ENCODE data around the gene DNAAF5. TPM values are rescaled to one million over a fixed set of nuclear protein-coding genes. Genes with fewer than 3 reads are reported as not detected.
"Not testable (repeated sequence)": the region's sequence is repeated elsewhere in the genome, so short reads cannot be mapped to it uniquely, and the experiment has no call there.

Gene DNAAF5
- total and polyA plus RNA-seq, 2 of the 13 experiments (the other 11 are each of a cell fraction or from before 2014, with no cell fraction given), result 11.9 to 21.5 TPM

- 0 out of 2 replicates have a peak, but pooled peaks cover 3% of the 10 kb centered on the region for H4K20me1 ChIP-seq (ENCODE audit: insufficient read depth, low read length)
- 84% methylated on average over 7 of the region's 8 CpGs for WGBS (ENCODE audit: low lambda C conversion rate)
- no peak overlapping the region for H3K9ac ChIP-seq (ENCODE audit: insufficient read depth, low read depth, low read length)
- H3K4me3 ChIP-seq (replicated peaks in 1 of 3; ENCODE audit: insufficient read depth in 1 of 3, low read depth in 2 of 3, low read length in 3 of 3), result no peak overlapping the region
- no peak overlapping the region for H3K27ac ChIP-seq (ENCODE audit: extremely low read length, insufficient read depth, low read length)
- BruUV-seq (replicated peaks), result no TSS peak
- no peak overlapping the region for H2AFZ ChIP-seq (ENCODE audit: low read length)
- ATAC-seq (no peak), DNase-seq (ENCODE audit: low spot score) (no peak), FAIRE-seq (no peak)
- peaks cover 9% of the 10 kb centered on the region for H3K79me2 ChIP-seq (ENCODE audit: insufficient read depth, low read length)
- intact Hi-C loops (cut with micrococcal nuclease; ENCODE audit: unreplicated experiment) (no loop called here), in situ Hi-C loops (cut with HindIII; ENCODE audit: extremely low pct_ligation_motif_present, low pct_unique_long_range_greater_than_20kb) (no loop called here)
- TF ChIP-seq PHF20 (CRISPR knock-in tag; IDR thresholded peaks at IDR 0.05), result no peak
- CTCF ChIA-PET (ENCODE audit: low intra/inter-chr PET ratio, low total read pairs), result no interaction called here
- no peaks in the 10 kb centered on the region for H3K9me3 ChIP-seq (ENCODE audit: low read length)
- H3K4me1 ChIP-seq (ENCODE audit: insufficient read depth, low read length), result no peaks in the 10 kb centered on the region
- H3K27me3 ChIP-seq (ENCODE audit: control insufficient read depth in 1 of 2, insufficient read depth in 2 of 2, low read length in 2 of 2), result no peaks in the 10 kb centered on the region
- POLR2A ChIA-PET, result no interaction called here
- H3K4me2 ChIP-seq (ENCODE audit: low read depth, low read length), result no peak overlapping the region
- peaks cover 19 to 51% of the 10 kb centered on the region in 2 experiments; a peak in 4 of 5 replicates for H3K36me3 ChIP-seq (replicated peaks in 1 of 2; ENCODE audit: control insufficient read depth in 1 of 2, insufficient read depth in 2 of 2, low read length in 2 of 2)
Observed at GRCh38 chr7:742791-743190, 16.3 kb downstream of the DNAAF5 start.

- H3K4me3 ChIP-seq (replicated peaks in 1 of 3; ENCODE audit: insufficient read depth in 1 of 3, low read depth in 2 of 3, low read length in 3 of 3); H3K4me2 ChIP-seq (ENCODE audit: low read depth, low read length); H4K20me1 ChIP-seq (ENCODE audit: insufficient read depth, low read length); FAIRE-seq; H2AFZ ChIP-seq (ENCODE audit: low read length); H3K79me2 ChIP-seq (ENCODE audit: insufficient read depth, low read length); BruUV-seq (replicated peaks); POLR2A ChIA-PET; DNase-seq (ENCODE audit: low spot score); H3K27ac ChIP-seq (ENCODE audit: extremely low read length, insufficient read depth, low read length); intact Hi-C loops (cut with micrococcal nuclease; ENCODE audit: unreplicated experiment); ATAC-seq; in situ Hi-C loops (cut with HindIII; ENCODE audit: extremely low pct_ligation_motif_present, low pct_unique_long_range_greater_than_20kb); H3K27me3 ChIP-seq (ENCODE audit: control insufficient read depth in 1 of 2, insufficient read depth in 2 of 2, low read length in 2 of 2); H3K9ac ChIP-seq (ENCODE audit: insufficient read depth, low read depth, low read length); H3K9me3 ChIP-seq (ENCODE audit: low read length); CTCF ChIA-PET (ENCODE audit: low intra/inter-chr PET ratio, low total read pairs); H3K4me1 ChIP-seq (ENCODE audit: insufficient read depth, low read length): not testable (repeated sequence)
- WGBS (ENCODE audit: low lambda C conversion rate), result 91% methylated on average over 14 of the region's 14 CpGs
- peaks cover 19 to 51% of the 10 kb centered on the region in 2 experiments; a peak in 4 of 5 replicates for H3K36me3 ChIP-seq (replicated peaks in 1 of 2; ENCODE audit: control insufficient read depth in 1 of 2, insufficient read depth in 2 of 2, low read length in 2 of 2)
Observed at GRCh38 chr7:743341-744127, 17.0 kb downstream of the DNAAF5 start.

- ATAC-seq; intact Hi-C loops (cut with micrococcal nuclease; ENCODE audit: unreplicated experiment); POLR2A ChIA-PET; FAIRE-seq; H3K9me3 ChIP-seq (ENCODE audit: low read length); H3K4me1 ChIP-seq (ENCODE audit: insufficient read depth, low read length); H3K4me2 ChIP-seq (ENCODE audit: low read depth, low read length); H3K27me3 ChIP-seq (ENCODE audit: control insufficient read depth in 1 of 2, insufficient read depth in 2 of 2, low read length in 2 of 2); CTCF ChIA-PET (ENCODE audit: low intra/inter-chr PET ratio, low total read pairs); H3K27ac ChIP-seq (ENCODE audit: extremely low read length, insufficient read depth, low read length); H3K79me2 ChIP-seq (ENCODE audit: insufficient read depth, low read length); H3K9ac ChIP-seq (ENCODE audit: insufficient read depth, low read depth, low read length); H2AFZ ChIP-seq (ENCODE audit: low read length); DNase-seq (ENCODE audit: low spot score); H4K20me1 ChIP-seq (ENCODE audit: insufficient read depth, low read length); BruUV-seq (replicated peaks); H3K4me3 ChIP-seq (replicated peaks in 1 of 3; ENCODE audit: insufficient read depth in 1 of 3, low read depth in 2 of 3, low read length in 3 of 3); in situ Hi-C loops (cut with HindIII; ENCODE audit: extremely low pct_ligation_motif_present, low pct_unique_long_range_greater_than_20kb): not testable (repeated sequence)
- 97% methylated on average over 5 of the region's 5 CpGs for WGBS (ENCODE audit: low lambda C conversion rate)
- peaks cover 17 to 50% of the 10 kb centered on the region in 2 experiments; a peak in 4 of 5 replicates for H3K36me3 ChIP-seq (replicated peaks in 1 of 2; ENCODE audit: control insufficient read depth in 1 of 2, insufficient read depth in 2 of 2, low read length in 2 of 2)
Observed at GRCh38 chr7:744128-744520, 17.6 kb downstream of the DNAAF5 start.

Measured in HepG2 (cell line).